Measurements from ENCODE around the gene ZNF648.

DNA sequence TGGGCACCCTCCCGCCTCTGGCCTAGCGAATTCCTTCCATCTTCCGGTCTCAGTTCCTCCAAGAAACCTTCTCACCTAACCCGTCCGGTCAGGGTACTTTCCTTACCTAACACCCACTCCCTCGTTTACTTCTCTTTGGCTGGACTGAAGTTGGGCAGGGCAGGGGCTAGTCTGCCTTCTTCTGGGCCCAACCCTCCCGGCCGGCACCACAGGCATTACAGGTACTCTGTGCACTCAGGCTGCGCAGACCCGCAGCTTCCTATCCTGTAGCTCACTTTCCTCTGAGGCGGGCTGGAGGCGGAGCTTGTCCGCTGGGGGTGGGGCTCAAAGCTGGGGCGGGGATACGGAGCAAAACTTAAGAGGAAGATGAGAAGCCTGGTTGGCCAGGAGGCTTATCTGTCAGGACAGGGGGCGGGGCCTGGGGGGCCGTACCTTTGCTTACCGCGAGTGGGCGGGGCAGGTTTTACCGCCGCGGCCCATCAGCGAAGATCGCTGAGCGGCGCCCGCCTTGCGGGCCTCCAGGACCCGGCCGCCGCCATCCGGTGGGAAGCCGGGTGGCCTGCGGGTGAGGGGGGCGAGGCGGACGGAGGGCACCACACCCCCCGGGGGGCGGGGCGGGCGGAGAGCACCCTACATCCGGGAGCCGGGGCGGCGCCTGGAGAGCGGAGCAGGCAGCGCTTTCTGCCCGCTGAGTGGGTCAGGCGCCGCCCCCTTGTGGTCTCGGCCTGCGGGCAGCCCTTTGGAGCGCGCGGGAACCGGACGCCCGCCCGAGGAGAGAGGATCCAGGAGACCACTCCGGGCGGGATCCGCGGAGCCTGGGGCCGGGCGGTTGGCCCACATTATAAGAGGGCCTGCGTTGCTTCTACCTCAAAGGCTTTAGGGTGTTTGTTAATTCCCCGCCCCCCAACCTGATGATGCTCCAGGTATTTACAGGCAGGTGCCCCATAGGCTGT lies 31.9 kb downstream of the ZNF648 start:
- TF ChIP-seq CTCF (conservative IDR thresholded peaks at IDR 0.05 in 1 of 2, IDR thresholded peaks at IDR 0.05 in 1 of 2; ENCODE audit: low read depth in 1 of 2, low read length in 2 of 2) (peak; percentile 6 to 20), EZH2 (IDR thresholded peaks at IDR 0.05; ENCODE audit: low read length, missing control alignments) (no peak)

Measured in fibroblast of lung (primary cell).